Parathyroid adenoma (tissue), 2 donors: ENCODE results near the gene CCL16.

Experiments used
- H2AFZ ChIP-seq: fragments of 300-600 bp; sonication (generic); one replicate; pipeline ENCODE4 v1.7.0; 2017; ENCODE audit warnings: antibody characterized with exemption, mild to moderate bottlenecking
- H3K27ac ChIP-seq: fragments of 300-600 bp; sonication (generic); one replicate; pipeline ENCODE4 v1.7.0; 2017
- H3K27me3 ChIP-seq: fragments of 300-600 bp; sonication (generic); one replicate; pipeline ENCODE4 v1.7.0; 2017; ENCODE audit warnings: low read length; ENCODE audit not compliant: control insufficient read depth, insufficient read depth
- H3K36me3 ChIP-seq: fragments of 300-600 bp; sonication (generic); one replicate; pipeline ENCODE4 v1.7.0; 2017; ENCODE audit warnings: low read length; ENCODE audit not compliant: control insufficient read depth, insufficient read depth
- H3K4me1 ChIP-seq: fragments of 300-600 bp; sonication (generic); one replicate; pipeline ENCODE4 v1.7.0; 2017; ENCODE audit warnings: control low read depth
- H3K4me2 ChIP-seq: fragments of 300-600 bp; sonication (generic); one replicate; pipeline ENCODE4 v1.7.0; 2017; ENCODE audit warnings: low read length
- H3K4me3 ChIP-seq: fragments of 300-600 bp; sonication (generic); one replicate; pipeline ENCODE4 v1.7.0; 2017; ENCODE audit warnings: low read depth, low read length
- H3K79me2 ChIP-seq: fragments of 300-600 bp; sonication (generic); one replicate; pipeline ENCODE4 v1.7.0; 2017; ENCODE audit warnings: control low read depth
- H3K9ac ChIP-seq: fragments of 300-600 bp; sonication (generic); one replicate; pipeline ENCODE4 v1.7.0; 2017; ENCODE audit warnings: mild to moderate bottlenecking
- H3K9me3 ChIP-seq: fragments of 300-600 bp; sonication (generic); one replicate; pipeline ENCODE4 v1.7.0; 2017; ENCODE audit warnings: low read length; ENCODE audit not compliant: control insufficient read depth
- CTCF ChIP-seq: fragments of 300-600 bp; sonication (generic); IDR thresholded peaks from one replicate; pipeline ENCODE4 v1.7.0; 2017; ENCODE audit warnings: antibody characterized with exemption, mild to moderate bottlenecking
- donor health status: primary hyperparathyroidism.

Gene CCL16

GRCh38 chr17:35991075-35991474 lies 9.8 kb upstream of the CCL16 start:
- no peaks in the 10 kb centered on the region for H3K9me3 ChIP-seq
- no peak overlapping the region for H3K27ac ChIP-seq
- H3K9ac ChIP-seq = no peak overlapping the region
- H3K79me2 ChIP-seq = no peaks in the 10 kb centered on the region
- no peaks in the 10 kb centered on the region for H3K36me3 ChIP-seq
- H2AFZ ChIP-seq = no peak overlapping the region
- no peaks in the 10 kb centered on the region for H3K4me1 ChIP-seq
- TF ChIP-seq CTCF = no peak
- H3K4me3 ChIP-seq = no peak overlapping the region
- no peaks in the 10 kb centered on the region for H3K27me3 ChIP-seq
- no peak overlapping the region for H3K4me2 ChIP-seq

GRCh38 chr17:35988164-35988563 lies 6.9 kb upstream of the CCL16 start:
- Histone ChIP-seq H3K27me3 (no peaks in the 10 kb centered on the region), H3K9me3 (no peaks in the 10 kb centered on the region), H3K9ac (no peak overlapping the region), H3K4me1 (no peaks in the 10 kb centered on the region), H3K27ac (no peak overlapping the region), H3K4me2 (no peak overlapping the region), H3K36me3 (no peaks in the 10 kb centered on the region), H3K4me3 (no peak overlapping the region), H2AFZ (no peak overlapping the region), H3K79me2 (no peaks in the 10 kb centered on the region)
- no peak for TF ChIP-seq CTCF

GRCh38 chr17:35986643-35987042 lies 5.3 kb upstream of the CCL16 start, which contains the start of gene CCL14:
TSS of gene CCL14 (minus strand) at chr17:35986729. CDS start at chr17:35986649, 80 bp downstream.
- TF ChIP-seq CTCF = no peak
- Histone ChIP-seq H3K27ac (peak within 1 kb of the TSS; percentile 6), H3K4me3 (peak within 1 kb of the TSS; percentile 13), H3K9me3 (no peaks in the 10 kb centered on the region), H3K79me2 (no peaks in the 10 kb centered on the region), H3K27me3 (no peaks in the 10 kb centered on the region), H2AFZ (no peak within 1 kb of the TSS), H3K36me3 (no peaks in the 10 kb centered on the region), H3K4me2 (no peak within 1 kb of the TSS), H3K4me1 (no peaks in the 10 kb centered on the region), H3K9ac (no peak within 1 kb of the TSS)

- Histone ChIP-seq H3K9ac (no peak overlapping the region), H3K4me3 (no peak overlapping the region)
Measured at GRCh38 chr17:35984140-35984539, 2.8 kb upstream of the CCL16 start.

More at GRCh38 chr17:35984140-35984539, 2.8 kb upstream of the CCL16 start:
- Histone ChIP-seq H3K4me2 (no peak overlapping the region), H2AFZ (no peak overlapping the region), H3K79me2 (no peaks in the 10 kb centered on the region), H3K27me3 (no peaks in the 10 kb centered on the region), H3K36me3 (no peaks in the 10 kb centered on the region), H3K9me3 (no peaks in the 10 kb centered on the region), H3K4me1 (no peaks in the 10 kb centered on the region), H3K27ac (no peak overlapping the region)
- no peak for TF ChIP-seq CTCF
